Vagina (tissue), 2 donors: Measurements from ENCODE around the gene RGS9BP. TPM values are rescaled to one million over a fixed set of nuclear protein-coding genes. Genes with fewer than 3 reads are reported as not detected.
"Not testable (repeated sequence)": the region's sequence is repeated elsewhere in the genome, so short reads cannot be mapped to it uniquely, and the experiment has no call there.

Source experiments
- DNase-seq, 2 donors: peaks; one replicate each; pipeline ENCODE4 v3.0.0-alpha.2; 2017; ENCODE audit errors: extremely low spot score in 2 of 2
- H3K27ac ChIP-seq: fragments of 200-600 bp; sonication (generic); one replicate; pipeline ENCODE4 v1.5.1; 2019
- H3K27me3 ChIP-seq: fragments of 200-600 bp; sonication (generic); one replicate; pipeline ENCODE4 v1.5.1; 2019
- H3K36me3 ChIP-seq, 2 donors: fragments of 200-600 bp; sonication (generic); one replicate each; pipeline ENCODE4 v1.5.1; 2017 to 2019
- H3K4me1 ChIP-seq: fragments of 200-600 bp; sonication (generic); one replicate; pipeline ENCODE4 v1.5.1; 2019
- H3K4me3 ChIP-seq, 2 donors: fragments of 200-600 bp; sonication (generic); 1 replicate in 1 of 2; 2 replicates in 1 of 2; pipeline ENCODE4 v1.5.1; 2016 to 2019
- H3K9me3 ChIP-seq: fragments of 200-600 bp; sonication (generic); one replicate; pipeline ENCODE4 v1.5.1; 2019
- CTCF ChIP-seq, 3 experiments: fragments of 450-650 bp in 2 of 3; fragments of 200-600 bp in 1 of 3; sonication (generic) in 1 of 3; IDR thresholded peaks; one replicate each; pipeline ENCODE4 v1.5.1; 2017 to 2019; ENCODE audit warnings: antibody characterized with exemption in 3 of 3, mild to moderate bottlenecking in 2 of 3, moderate library complexity in 2 of 3
- POLR2A ChIP-seq, 2 donors: fragments of 450-650 bp; IDR thresholded peaks; one replicate each; pipeline ENCODE4 v1.6.1; 2017; ENCODE audit warnings: antibody characterized with exemption in 2 of 2, mild to moderate bottlenecking in 2 of 2, moderate library complexity in 2 of 2
- POLR2AphosphoS5 ChIP-seq, 2 donors: sonication (generic); formaldehyde crosslinking; IDR thresholded peaks; one replicate each; pipeline ENCODE4 v1.9.0; 2017; ENCODE audit warnings: antibody characterized with exemption in 2 of 2, mild to moderate bottlenecking in 2 of 2, low read depth in 1 of 2; ENCODE audit not compliant: insufficient read depth in 1 of 2
- intact Hi-C: fragments of 100-400 bp; cut with DNase I; formaldehyde crosslinking; loops from one replicate; pipeline ENCODE4 v1.15.1; 2023
- total RNA-seq: library from RNA; depleted of rRNA; stranded (reverse); fragments of >200 nt; gene quantifications from one replicate; pipeline ENCODE4 v1.2.3, GENCODE V29; 2016

RGS9BP gene
- total RNA-seq, 1 donor from 2014 or later = 0.49 TPM

GRCh38 chr19:32691952-32692726 lies 16.5 kb downstream of the RGS9BP start:
- H3K27me3 ChIP-seq = no peaks in the 10 kb centered on the region
- no peaks in the 10 kb centered on the region for H3K9me3 ChIP-seq
- peaks cover 0 to under 1% of the 10 kb centered on the region in 2 donors for H3K36me3 ChIP-seq
- TF ChIP-seq POLR2AphosphoS5 (IDR thresholded peaks at IDR 0.05; ENCODE audit: insufficient read depth in 1 of 2, low read depth in 1 of 2) = peak in 1 of 2 donors; percentile 8
- no peak for TF ChIP-seq POLR2A (IDR thresholded peaks at IDR 0.05)
- no peak for TF ChIP-seq CTCF (IDR thresholded peaks at IDR 0.05)
- H3K27ac ChIP-seq = peak overlapping the region; percentile 69
- no peak for DNase-seq
- peak overlapping the region; percentile 54 to 70 for H3K4me3 ChIP-seq
- intact Hi-C loops = no loop called here
- H3K4me1 ChIP-seq = peaks cover 56% of the 10 kb centered on the region

- H3K4me3 ChIP-seq = peak overlapping the region; percentile 54 to 70
- no peaks in the 10 kb centered on the region for H3K27me3 ChIP-seq
- H3K4me1 ChIP-seq = peaks cover 56% of the 10 kb centered on the region
- DNase-seq = no peak
- H3K36me3 ChIP-seq = peaks cover 0 to 6% of the 10 kb centered on the region in 2 donors
- no peak for TF ChIP-seq POLR2A (IDR thresholded peaks at IDR 0.05)
- no peak for TF ChIP-seq CTCF (IDR thresholded peaks at IDR 0.05)
- no peak for TF ChIP-seq POLR2AphosphoS5 (IDR thresholded peaks at IDR 0.05; ENCODE audit: insufficient read depth in 1 of 2, low read depth in 1 of 2)
- intact Hi-C loops = no loop called here
- H3K9me3 ChIP-seq = no peaks in the 10 kb centered on the region
- H3K27ac ChIP-seq = no peak overlapping the region
These were observed 17.0 kb downstream of the RGS9BP start for GRCh38 chr19:32692727-32693061.

GRCh38 chr19:32693151-32694108 lies 17.8 kb downstream of the RGS9BP start:
- DNase-seq, intact Hi-C loops, H3K9me3 ChIP-seq, H3K27me3 ChIP-seq, H3K27ac ChIP-seq: not testable (repeated sequence)
- Histone ChIP-seq H3K4me3 (peak overlapping the region; percentile 54 to 70), H3K4me1 (peaks cover 56% of the 10 kb centered on the region), H3K36me3 (peaks cover 0 to 10% of the 10 kb centered on the region in 2 donors)

- DNase-seq, H3K27ac ChIP-seq, H3K9me3 ChIP-seq, intact Hi-C loops, H3K27me3 ChIP-seq: not testable (repeated sequence)
- H3K4me3 ChIP-seq = peak overlapping the region; percentile 21 to 54
- peaks cover 0 to 10% of the 10 kb centered on the region in 2 donors for H3K36me3 ChIP-seq
- H3K4me1 ChIP-seq = peaks cover 56% of the 10 kb centered on the region
These were observed 18.7 kb downstream of the RGS9BP start for GRCh38 chr19:32694316-32694715.

GRCh38 chr19:32694851-32695250 lies 19.2 kb downstream of the RGS9BP start:
- not testable (repeated sequence) for H3K4me3 ChIP-seq, H3K27ac ChIP-seq

GRCh38 chr19:32695506-32695905 lies 19.9 kb downstream of the RGS9BP start:
- not testable (repeated sequence) for H3K9me3 ChIP-seq, H3K27ac ChIP-seq, H3K4me3 ChIP-seq, DNase-seq, H3K27me3 ChIP-seq
- H3K36me3 ChIP-seq = peaks cover 0 to 21% of the 10 kb centered on the region in 2 donors
- intact Hi-C loops = loop anchor here (5.0 kb wide), 1 partner anchor 792 kb away; no protein-coding TSS in a partner anchor
- H3K4me1 ChIP-seq = peaks cover 50% of the 10 kb centered on the region

More at GRCh38 chr19:32694851-32695250, 19.2 kb downstream of the RGS9BP start:
- intact Hi-C loops = loop anchor here (5.0 kb wide), 1 partner anchor 792 kb away; no protein-coding TSS in a partner anchor
- not testable (repeated sequence) for H3K27me3 ChIP-seq, DNase-seq, H3K9me3 ChIP-seq
- Histone ChIP-seq H3K4me1 (peaks cover 56% of the 10 kb centered on the region), H3K36me3 (peaks cover 0 to 14% of the 10 kb centered on the region in 2 donors)

- DNase-seq, H3K4me3 ChIP-seq, H3K27ac ChIP-seq, H3K9me3 ChIP-seq, H3K27me3 ChIP-seq: not testable (repeated sequence)
- intact Hi-C loops = loop anchor here (5.0 kb wide), 1 partner anchor 791 kb away; no protein-coding TSS in a partner anchor
- peaks cover 40% of the 10 kb centered on the region for H3K4me1 ChIP-seq
- H3K36me3 ChIP-seq = peaks cover 0 to 22% of the 10 kb centered on the region in 2 donors
These were observed 21.1 kb downstream of the RGS9BP start for GRCh38 chr19:32696771-32697170.

GRCh38 chr19:32700129-32700528 lies 24.5 kb downstream of the RGS9BP start:
- intact Hi-C loops = not testable (repeated sequence)

More at GRCh38 chr19:32700129-32700528, 24.5 kb downstream of the RGS9BP start:
- not testable (repeated sequence) for H3K4me3 ChIP-seq, H3K27me3 ChIP-seq, H3K27ac ChIP-seq, H3K9me3 ChIP-seq, DNase-seq
- Histone ChIP-seq H3K36me3 (peaks cover 0 to 29% of the 10 kb centered on the region in 2 donors), H3K4me1 (peaks cover 14% of the 10 kb centered on the region)
